Epidermal melanocyte (primary cell): Measurements from ENCODE around the gene CLDN11.

Experiments
- DNase-seq: peaks from one replicate; pipeline ENCODE4 v3.0.0; 2011; ENCODE audit warnings: low spot score; ENCODE audit not compliant: insufficient read length

Gene CLDN11

GRCh38 chr3:170426240-170426797 is 7.7 kb downstream of the CLDN11 start:
- DNase-seq = no peak

- no peak for DNase-seq
These were observed 9.4 kb downstream of the CLDN11 start for GRCh38 chr3:170428095-170428494.

GRCh38 chr3:170429050-170429449 is 10.4 kb downstream of the CLDN11 start:
- DNase-seq = no peak

- no peak for DNase-seq
These were observed 12.4 kb downstream of the CLDN11 start for GRCh38 chr3:170431054-170431453.

- no peak for DNase-seq
These were observed 13.7 kb downstream of the CLDN11 start for GRCh38 chr3:170432416-170432815.

GRCh38 chr3:170436697-170437096 is 18.0 kb downstream of the CLDN11 start:
- DNase-seq = no peak

GRCh38 chr3:170437176-170437575 is 18.5 kb downstream of the CLDN11 start:
- DNase-seq = no peak

- no peak for DNase-seq
These were observed 19.2 kb downstream of the CLDN11 start for GRCh38 chr3:170437696-170438407.

DNA sequence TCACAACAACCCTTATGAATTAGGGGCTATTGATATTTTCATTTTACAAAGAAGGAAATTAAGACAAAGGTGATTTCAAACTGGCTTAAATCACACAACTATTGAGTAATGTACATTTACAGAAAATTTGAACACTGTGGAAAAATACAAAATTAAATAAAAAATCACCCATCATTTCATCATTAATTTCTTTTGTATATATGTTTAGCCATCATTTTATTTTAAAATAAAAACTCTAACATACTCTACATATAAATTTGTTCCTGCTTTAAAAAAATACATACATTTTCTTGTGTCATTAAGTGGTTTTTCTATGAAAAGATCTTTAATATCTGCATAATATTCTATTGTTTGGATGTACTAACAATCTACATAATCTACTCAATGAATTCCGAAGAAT is 20.2 kb downstream of the CLDN11 start:
- DNase-seq = no peak

- DNase-seq = no peak
These were observed 21.7 kb downstream of the CLDN11 start for GRCh38 chr3:170440344-170440743.

DNA sequence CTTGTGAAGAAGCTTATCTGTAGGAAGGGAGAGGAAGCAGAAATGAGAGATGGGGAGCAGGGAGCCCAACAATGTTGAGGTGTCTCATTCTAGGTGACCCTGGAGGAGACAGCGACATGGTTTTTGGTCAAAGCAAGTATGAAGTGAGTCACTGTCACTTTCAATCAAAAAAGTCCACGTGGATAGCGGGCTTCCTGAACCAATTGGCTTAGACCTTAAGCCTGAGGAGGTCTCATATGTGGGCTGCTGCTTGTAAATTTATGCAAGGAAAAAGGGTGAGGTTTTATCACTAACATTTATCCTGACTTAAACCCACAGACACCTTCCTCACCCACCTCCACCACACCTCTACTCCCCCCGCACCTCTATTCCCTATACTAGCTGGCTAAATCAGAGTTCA is 22.7 kb downstream of the CLDN11 start:
- DNase-seq = no peak

GRCh38 chr3:170442947-170443346 is 24.3 kb downstream of the CLDN11 start:
- no peak for DNase-seq

DNA sequence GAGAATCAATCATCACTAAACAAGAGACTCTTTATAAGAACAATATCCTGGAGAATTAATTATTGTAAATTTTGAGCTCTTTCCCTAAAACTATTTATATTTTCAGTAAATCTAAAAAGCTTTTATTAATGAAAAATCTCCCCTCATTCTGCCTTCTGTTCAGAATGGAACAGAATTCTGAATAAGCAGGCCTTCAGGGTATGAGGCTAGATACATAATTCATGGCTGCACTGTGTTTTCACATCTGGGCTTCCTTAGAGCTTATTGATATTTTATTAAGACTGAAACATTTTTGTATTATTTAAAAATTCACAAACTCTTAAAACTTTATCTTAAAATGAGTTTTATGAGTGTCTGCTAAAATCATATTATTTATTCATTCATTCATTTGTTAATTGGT is 24.8 kb downstream of the CLDN11 start:
- DNase-seq = no peak

DNA sequence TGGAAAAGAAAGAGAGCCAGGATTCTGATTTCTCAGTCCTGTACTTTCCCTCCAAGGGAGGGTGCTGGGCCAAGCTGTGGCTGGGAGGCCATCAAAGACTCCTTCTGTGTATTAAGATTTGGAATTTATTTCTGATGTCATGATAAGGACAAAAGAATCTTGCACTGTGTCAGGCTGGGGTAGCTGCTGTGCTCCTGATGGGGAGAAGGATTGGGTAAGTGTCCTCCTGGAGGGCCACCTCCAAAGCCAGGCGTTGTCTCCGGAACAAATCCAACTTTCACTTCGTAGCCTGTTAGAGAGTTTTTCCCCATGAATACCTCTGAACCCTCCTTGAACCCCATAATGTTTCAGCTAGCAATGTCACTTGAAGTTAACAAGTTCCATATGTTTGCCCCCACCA is 29.9 kb downstream of the CLDN11 start:
- DNase-seq = no peak

- no peak for DNase-seq
These were observed 31.4 kb downstream of the CLDN11 start for GRCh38 chr3:170450039-170450438.

GRCh38 chr3:170454509-170454908 is 35.8 kb downstream of the CLDN11 start:
- no peak for DNase-seq

DNA sequence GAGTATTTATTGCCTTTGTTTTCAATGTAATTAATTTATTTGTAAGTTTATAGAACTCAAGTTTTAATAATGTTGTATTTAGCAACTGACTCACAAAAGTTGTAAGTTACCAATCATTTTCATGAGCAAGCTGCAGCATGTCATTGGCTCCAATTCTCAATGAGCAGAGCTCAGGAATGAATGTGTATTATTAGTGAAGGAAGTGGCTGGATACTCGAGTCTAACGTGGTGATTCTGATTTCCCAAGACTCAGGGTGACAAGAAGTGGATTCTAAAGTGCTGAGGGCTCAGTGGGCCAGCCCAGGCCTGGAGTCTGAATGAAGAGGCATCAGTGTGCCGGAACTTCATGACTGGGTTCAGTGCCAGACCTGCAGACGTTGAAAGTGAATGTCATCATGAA is 39.6 kb downstream of the CLDN11 start:
- no peak for DNase-seq

DNA sequence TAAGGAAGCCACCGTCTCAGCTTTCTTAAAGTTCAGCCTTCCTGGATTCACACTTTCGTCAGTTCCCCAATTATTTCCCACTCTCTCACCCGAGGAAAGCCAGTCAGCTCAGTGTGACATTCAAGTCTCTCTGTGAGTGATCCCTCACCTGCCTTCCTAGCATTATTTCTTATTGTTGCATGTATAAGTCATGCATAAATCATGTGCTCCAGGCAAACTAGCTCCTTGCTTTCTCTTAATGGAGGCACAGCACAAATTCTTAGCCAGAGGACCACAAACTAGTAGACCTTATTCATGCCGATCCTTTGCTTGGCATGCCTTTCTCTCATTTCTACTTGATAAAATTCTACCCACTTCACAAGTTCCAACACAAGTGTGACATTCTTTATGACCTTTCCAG is 44.3 kb downstream of the CLDN11 start:
- DNase-seq = no peak

- no peak for DNase-seq
These were observed 47.3 kb downstream of the CLDN11 start for GRCh38 chr3:170465955-170466354.

- DNase-seq = no peak
These were observed 48.3 kb downstream of the CLDN11 start for GRCh38 chr3:170467007-170467406.

DNA sequence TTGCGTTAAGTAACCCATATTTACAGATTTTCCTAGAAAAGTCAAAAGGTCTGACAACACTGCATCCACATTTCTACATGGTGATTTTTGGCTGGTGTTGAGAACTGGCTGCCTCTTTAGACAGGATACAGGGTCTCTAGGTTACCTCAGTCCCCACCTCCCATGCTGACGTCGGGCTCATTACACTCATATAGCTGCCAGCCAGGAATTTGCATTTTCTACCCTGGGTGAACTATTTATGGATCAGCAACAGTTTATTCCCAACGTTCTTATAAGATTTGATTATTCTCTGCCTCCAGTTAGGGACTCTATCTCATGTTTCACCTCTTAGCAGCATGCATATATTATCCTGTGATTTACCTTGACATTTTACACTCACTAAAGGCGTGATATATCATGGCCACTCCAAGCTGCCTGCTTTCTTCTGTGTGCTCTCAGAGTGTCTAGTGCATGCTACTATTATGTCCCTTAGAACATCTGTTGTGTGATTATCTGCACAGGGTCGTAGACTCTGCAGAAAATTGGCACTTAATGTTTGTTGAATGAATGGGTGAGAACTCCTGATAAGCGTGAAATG is 49.0 kb downstream of the CLDN11 start:
- DNase-seq = no peak

DNA sequence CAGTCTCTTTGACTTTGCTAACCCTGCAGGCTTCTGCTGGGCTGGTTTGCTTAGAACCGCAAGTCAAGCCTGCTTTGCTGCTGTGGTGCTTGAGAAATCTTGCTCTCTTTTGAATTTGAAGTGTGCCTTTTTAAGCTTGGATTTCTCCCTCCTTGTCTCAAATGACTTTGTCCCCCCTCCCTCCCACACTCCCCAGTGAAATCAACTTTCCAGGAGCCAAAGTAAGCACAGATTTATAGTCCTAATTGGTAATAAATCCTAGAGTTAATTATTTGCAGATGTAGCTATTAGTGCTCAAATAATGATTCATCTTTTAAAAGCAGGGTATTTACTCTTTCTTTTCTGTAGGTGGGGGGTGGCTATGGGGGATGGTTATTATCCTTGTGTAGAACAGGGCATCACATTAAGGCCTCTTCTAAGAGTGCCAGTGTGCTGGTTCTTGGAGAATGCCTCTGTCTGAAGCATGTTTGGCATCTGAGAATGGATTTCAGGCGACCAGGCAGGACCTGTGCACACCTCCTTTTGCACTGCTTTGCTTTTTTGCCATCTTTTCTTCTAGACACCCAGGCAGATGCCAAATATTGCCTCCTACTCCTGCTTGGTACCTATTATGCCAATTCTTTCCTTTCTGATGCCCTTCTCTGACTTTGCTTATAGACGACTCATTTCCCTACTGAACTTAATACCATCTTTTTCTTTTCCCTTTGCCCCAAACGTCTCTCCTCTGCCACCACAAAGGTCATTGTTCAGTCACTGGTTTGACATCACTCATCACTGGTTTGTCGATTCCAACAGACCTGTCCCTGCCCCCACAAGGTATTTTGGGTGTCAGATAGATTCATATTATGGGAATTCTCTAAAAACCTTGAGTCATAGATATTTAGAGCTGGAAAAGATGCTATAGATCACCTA is 50.7 kb downstream of the CLDN11 start:
- no peak for DNase-seq
